Duodenal mucosa (tissue), 2 donors: ENCODE measurements around the gene MMP2.

Experiments
- H3K27ac ChIP-seq: one replicate; pipeline ENCODE4 v1.7.0; 2013; ENCODE audit warnings: low read depth, low read length
- H3K27me3 ChIP-seq, 2 donors: one replicate each; pipeline ENCODE4 v1.7.0; 2013; ENCODE audit warnings: low read length in 2 of 2, control low read depth in 1 of 2; ENCODE audit not compliant: insufficient read depth in 2 of 2, control insufficient read depth in 1 of 2
- H3K36me3 ChIP-seq, 2 donors: one replicate each; pipeline ENCODE4 v1.7.0; 2013; ENCODE audit warnings: low read length in 2 of 2, control low read depth in 1 of 2; ENCODE audit not compliant: insufficient read depth in 2 of 2, control insufficient read depth in 1 of 2
- H3K4me1 ChIP-seq, 2 donors: one replicate each; pipeline ENCODE4 v1.7.0; 2013; ENCODE audit warnings: low read length in 2 of 2, control low read depth in 1 of 2; ENCODE audit not compliant: insufficient read depth in 2 of 2, control insufficient read depth in 1 of 2
- H3K4me3 ChIP-seq, 2 donors: one replicate each; pipeline ENCODE4 v1.7.0; 2013; ENCODE audit warnings: low read length in 2 of 2, low read depth in 1 of 2
- H3K9ac ChIP-seq, 2 donors: one replicate each; pipeline ENCODE4 v1.7.0; 2013; ENCODE audit warnings: low read length in 2 of 2, low read depth in 1 of 2
- H3K9me3 ChIP-seq, 2 donors: one replicate each; pipeline ENCODE4 v1.7.0; 2013; ENCODE audit warnings: low read length in 2 of 2, control low read depth in 1 of 2; ENCODE audit not compliant: control insufficient read depth in 1 of 2

Gene MMP2

DNA sequence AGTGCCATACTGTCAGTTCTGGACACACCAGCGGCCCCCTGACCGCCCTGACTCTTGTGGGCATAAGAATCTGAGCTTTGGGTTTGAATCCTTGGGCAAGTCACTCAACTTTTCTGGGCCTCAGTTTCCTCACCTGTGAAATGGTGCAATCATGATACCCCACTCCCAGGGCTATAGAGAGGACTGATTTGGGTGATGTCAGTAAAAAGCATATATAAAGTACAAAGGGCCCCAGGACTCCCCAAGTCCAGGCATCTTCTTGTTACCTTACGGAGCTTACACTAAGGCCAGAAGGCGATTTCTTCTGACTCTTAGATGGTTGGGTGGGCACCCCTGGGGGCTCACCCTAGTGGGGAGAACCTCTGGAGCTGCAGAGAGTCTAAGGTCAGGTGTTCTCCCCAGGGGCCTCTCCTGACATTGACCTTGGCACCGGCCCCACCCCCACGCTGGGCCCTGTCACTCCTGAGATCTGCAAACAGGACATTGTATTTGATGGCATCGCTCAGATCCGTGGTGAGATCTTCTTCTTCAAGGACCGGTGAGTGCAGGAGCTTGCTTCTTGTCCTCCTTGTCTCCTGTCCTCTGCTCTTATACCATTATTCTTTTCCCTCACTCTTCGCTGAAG is 13.9 kb downstream of the MMP2 start:
- Histone ChIP-seq H3K36me3 (peaks cover 0 to 9% of the 10 kb centered on the region in 2 donors), H3K27ac (no peak overlapping the region)

DNA sequence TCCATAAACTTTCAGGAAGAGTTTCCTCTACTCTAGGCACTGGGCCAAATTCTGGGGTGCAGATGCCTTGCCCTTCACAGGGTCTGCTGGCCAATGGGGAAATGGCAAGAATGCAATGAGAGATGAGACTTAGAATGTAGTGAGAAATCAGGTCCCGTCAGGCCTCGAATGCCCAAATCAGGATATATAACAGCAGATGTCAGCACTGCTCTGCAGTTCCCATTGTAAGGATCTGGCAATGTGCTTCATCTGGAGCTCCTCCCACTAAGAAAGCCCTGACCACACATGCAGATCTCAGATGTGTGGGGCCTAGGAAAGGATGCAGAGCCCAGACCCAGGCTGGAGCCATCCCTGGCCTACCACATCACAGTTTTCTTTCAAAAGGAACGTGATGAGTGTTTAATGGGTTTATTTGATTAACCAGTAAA is 16.0 kb downstream of the MMP2 start:
- Histone ChIP-seq H3K36me3 (peaks cover 0 to 4% of the 10 kb centered on the region in 2 donors), H3K27me3 (no peaks in the 10 kb centered on the region), H3K9me3 (no peaks in the 10 kb centered on the region), H3K27ac (no peak overlapping the region), H3K9ac (no peak overlapping the region), H3K4me3 (no peak overlapping the region), H3K4me1 (peaks cover 10 to 17% of the 10 kb centered on the region in 2 donors)

More for the DNA sequence above, 13.9 kb downstream of the MMP2 start:
- H3K9me3 ChIP-seq, result no peaks in the 10 kb centered on the region
- H3K27me3 ChIP-seq, result no peaks in the 10 kb centered on the region
- H3K4me3 ChIP-seq, result no peak overlapping the region
- no peak overlapping the region for H3K9ac ChIP-seq
- H3K4me1 ChIP-seq, result peaks cover 9 to 10% of the 10 kb centered on the region in 2 donors

DNA sequence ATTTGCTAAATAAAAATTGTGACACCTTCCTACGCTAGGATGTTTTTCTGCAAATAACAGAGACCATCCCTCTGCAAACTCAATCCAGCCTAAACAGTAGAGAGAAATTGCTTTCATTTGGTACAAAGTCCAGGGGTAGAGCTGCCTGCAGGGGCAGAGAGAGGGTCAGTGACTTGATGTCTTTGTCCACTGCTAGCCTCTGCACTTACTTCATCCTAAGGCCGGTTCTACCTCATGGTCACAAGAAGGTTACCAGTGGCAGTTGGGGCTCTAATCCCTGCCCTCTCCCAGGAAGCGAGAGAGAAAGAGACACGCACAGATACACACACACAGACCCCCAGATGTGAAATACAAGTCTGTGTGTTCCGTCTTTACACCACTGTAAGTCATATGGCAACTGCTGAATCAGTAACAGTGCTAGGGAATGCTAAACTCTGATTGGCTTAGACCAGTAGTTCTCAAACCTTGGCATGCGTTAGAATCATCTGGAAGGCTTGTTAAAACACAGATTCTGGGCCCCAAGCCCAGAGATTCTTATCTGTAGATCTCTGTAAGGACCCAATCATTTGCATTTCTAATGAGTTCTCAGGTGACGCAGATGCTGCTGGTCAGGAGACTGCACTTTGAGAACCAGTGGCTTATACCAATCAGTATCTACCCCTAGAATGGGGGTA is 16.8 kb downstream of the MMP2 start:
- H3K4me1 ChIP-seq, result peaks cover 12 to 25% of the 10 kb centered on the region in 2 donors
- H3K27me3 ChIP-seq, result no peaks in the 10 kb centered on the region
- no peak overlapping the region for H3K27ac ChIP-seq
- peaks cover 0 to 4% of the 10 kb centered on the region in 2 donors for H3K36me3 ChIP-seq
- no peak overlapping the region for H3K9ac ChIP-seq
- H3K4me3 ChIP-seq, result no peak overlapping the region
- H3K9me3 ChIP-seq, result no peaks in the 10 kb centered on the region

DNA sequence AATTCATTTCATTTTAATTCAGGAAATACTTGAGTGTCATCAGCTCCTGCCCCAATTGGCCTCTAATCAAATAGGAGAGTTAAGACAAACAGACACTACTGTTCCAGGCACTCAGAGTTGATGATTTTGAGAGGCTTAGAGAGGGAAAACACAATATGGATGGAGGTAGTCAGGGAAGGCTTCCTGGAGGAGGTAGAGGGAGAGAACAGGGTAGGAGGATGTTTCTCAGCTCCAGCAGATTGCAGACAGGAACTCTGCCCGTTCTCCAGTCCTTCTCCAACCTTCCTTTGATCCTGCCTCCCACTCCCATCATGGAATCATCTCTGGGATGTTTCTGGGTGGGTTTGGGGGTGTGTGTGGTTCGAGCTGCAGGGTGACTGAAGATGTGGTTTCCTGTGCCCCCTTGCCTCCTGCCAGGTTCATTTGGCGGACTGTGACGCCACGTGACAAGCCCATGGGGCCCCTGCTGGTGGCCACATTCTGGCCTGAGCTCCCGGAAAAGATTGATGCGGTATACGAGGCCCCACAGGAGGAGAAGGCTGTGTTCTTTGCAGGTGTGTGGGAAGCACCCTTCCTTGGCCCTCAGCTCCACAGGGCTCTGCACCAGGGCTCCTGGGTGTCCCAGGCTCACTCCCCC is 17.6 kb downstream of the MMP2 start:
- Histone ChIP-seq H3K27me3 (no peaks in the 10 kb centered on the region), H3K4me1 (peaks cover 20 to 33% of the 10 kb centered on the region in 2 donors), H3K36me3 (peaks cover 0 to 4% of the 10 kb centered on the region in 2 donors), H3K27ac (no peak overlapping the region), H3K9me3 (no peaks in the 10 kb centered on the region), H3K4me3 (no peak overlapping the region), H3K9ac (no peak overlapping the region)

DNA sequence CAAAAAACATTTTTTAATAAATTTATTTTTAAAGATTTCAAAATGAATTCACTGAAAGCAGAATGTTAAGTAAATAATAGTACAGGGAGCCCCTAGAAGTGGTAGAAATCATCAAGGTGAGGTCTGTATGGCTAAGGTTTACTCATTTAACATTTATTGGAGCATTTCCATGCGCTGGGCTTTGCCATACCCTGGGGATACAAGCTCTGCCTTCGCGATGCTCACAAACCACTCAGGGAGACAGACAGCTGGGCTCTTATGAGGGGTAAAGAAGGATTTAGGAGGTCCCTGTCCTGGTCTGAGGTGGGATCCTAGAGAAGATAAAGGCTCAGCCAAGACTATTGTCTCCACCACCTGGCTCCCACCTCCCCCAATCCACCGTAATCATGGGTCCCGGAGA is 18.6 kb downstream of the MMP2 start:
- no peaks in the 10 kb centered on the region for H3K27me3 ChIP-seq
- H3K36me3 ChIP-seq, result peaks cover 0 to 4% of the 10 kb centered on the region in 2 donors
- H3K9ac ChIP-seq, result no peak overlapping the region
- H3K4me1 ChIP-seq, result peaks cover 29 to 42% of the 10 kb centered on the region in 2 donors
- no peak overlapping the region for H3K4me3 ChIP-seq
- H3K9me3 ChIP-seq, result no peaks in the 10 kb centered on the region
- no peak overlapping the region for H3K27ac ChIP-seq

DNA sequence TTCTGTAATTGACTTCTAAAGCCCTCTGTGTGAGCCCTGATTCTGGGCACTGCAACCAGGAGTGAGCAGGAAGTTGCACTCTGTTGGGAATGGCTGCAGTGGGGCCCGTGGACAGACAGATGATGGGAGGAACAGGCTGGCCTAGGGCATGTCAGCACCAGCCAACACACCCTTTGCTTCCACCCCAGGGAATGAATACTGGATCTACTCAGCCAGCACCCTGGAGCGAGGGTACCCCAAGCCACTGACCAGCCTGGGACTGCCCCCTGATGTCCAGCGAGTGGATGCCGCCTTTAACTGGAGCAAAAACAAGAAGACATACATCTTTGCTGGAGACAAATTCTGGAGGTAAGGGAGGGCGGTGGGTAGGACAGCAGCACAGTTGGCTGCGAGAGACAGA is 19.1 kb downstream of the MMP2 start:
- Histone ChIP-seq H3K9ac (no peak overlapping the region), H3K4me1 (peaks cover 33 to 45% of the 10 kb centered on the region in 2 donors), H3K36me3 (peaks cover 0 to 4% of the 10 kb centered on the region in 2 donors), H3K27ac (no peak overlapping the region), H3K4me3 (no peak overlapping the region), H3K27me3 (no peaks in the 10 kb centered on the region), H3K9me3 (no peaks in the 10 kb centered on the region)

DNA sequence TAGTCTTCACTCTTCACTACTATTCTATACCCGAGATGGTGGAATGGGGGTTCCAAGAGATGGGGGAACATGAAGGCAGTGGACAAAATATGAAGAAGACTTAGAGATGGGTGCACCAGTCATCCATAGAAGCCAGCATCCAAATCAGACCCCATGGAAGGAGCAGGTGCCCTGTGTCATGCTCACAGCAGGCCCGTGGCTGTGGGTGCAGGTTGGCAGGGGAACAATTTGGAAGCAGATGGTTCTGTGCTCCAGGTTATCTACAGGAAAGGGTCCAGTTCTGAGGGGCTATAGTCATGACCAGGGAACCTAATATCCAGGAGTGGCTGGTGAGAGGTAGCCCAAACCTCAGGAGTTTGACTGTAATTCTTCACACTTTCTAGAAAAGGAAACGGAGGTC is 20.3 kb downstream of the MMP2 start:
- Histone ChIP-seq H3K9ac (no peak overlapping the region), H3K4me3 (no peak overlapping the region), H3K36me3 (no peaks in the 10 kb centered on the region), H3K27me3 (no peaks in the 10 kb centered on the region), H3K9me3 (no peaks in the 10 kb centered on the region), H3K27ac (no peak overlapping the region), H3K4me1 (peaks cover 41 to 51% of the 10 kb centered on the region in 2 donors)

DNA sequence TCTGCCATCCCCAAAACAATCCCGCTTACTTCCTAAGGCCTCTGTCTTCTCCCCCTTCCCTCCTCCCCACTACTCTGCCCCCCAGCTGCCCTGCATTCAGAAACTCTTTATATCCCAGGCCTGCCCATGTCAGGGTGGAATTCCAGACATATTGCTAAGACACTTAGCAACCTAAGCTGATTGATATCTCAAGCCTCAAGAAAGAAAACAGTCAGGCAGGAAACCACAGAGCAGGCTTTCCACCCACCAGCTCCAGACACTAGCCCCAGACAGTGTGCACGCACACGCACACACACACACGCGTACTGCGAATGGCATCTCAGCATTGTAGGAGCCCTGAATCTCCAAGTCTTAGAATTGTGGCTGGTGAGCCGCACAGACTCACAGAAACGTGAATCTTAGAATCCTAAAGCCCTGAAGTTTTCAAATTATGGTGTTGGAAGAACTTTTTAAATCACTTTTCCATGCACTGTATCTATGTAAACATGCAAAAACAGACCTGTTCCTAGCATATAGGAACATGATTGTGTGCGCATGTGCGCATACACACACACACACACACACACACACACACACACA is 21.0 kb downstream of the MMP2 start:
- H3K27ac ChIP-seq, result no peak overlapping the region
- peaks cover 34 to 51% of the 10 kb centered on the region in 2 donors for H3K4me1 ChIP-seq
- no peak overlapping the region for H3K4me3 ChIP-seq
- no peaks in the 10 kb centered on the region for H3K36me3 ChIP-seq
- H3K9ac ChIP-seq, result no peak overlapping the region
- H3K27me3 ChIP-seq, result no peaks in the 10 kb centered on the region
- H3K9me3 ChIP-seq, result no peaks in the 10 kb centered on the region

DNA sequence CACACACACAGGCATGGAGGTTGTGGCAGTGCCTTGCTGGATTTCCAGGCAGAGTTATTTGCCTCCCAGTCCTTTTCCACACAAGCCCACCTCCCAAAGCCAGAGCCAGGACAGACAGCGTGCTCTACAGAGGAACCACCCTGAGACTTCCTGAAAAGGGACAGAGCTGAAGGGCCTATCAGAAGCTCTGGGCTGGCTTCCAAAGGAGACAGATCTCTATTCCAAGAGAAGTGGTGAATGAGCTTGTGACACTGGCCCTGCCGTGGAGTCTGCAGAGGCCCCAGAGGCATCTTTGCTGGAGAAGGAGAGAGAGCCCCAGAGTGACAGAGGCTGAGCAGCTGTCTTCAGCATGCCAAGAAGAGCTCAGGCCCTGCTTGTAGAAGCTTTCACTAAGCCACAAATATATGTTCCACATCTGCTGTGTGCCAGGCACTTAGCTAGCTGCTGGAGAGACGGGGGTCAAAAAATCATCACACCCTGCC is 21.6 kb downstream of the MMP2 start:
- no peak overlapping the region for H3K9ac ChIP-seq
- H3K4me1 ChIP-seq, result peaks cover 32 to 47% of the 10 kb centered on the region in 2 donors
- H3K4me3 ChIP-seq, result no peak overlapping the region
- no peaks in the 10 kb centered on the region for H3K9me3 ChIP-seq
- H3K27me3 ChIP-seq, result no peaks in the 10 kb centered on the region
- H3K36me3 ChIP-seq, result no peaks in the 10 kb centered on the region
- no peak overlapping the region for H3K27ac ChIP-seq
